AG04450 (cell line): ENCODE measurements around the gene ZDBF2. TPM values are rescaled to one million over a fixed set of nuclear protein-coding genes. Genes with fewer than 3 reads are reported as not detected.
"Not testable (repeated sequence)": the region's sequence is repeated elsewhere in the genome, so short reads cannot be mapped to it uniquely, and the experiment has no call there.

ENCODE experiments used
- CTCF ChIA-PET: fragments of 300-600, 350-600 bp; formaldehyde crosslinking; extraction: SDS; loops from one replicate; lab custom pipeline; 2022; ENCODE audit warnings: antibody characterized with exemption, inconsistent platforms; lab: Charles Lee
- POLR2A ChIA-PET: fragments of 350-600 bp; formaldehyde crosslinking; extraction: SDS; loops from one replicate; lab custom pipeline; 2021; ENCODE audit warnings: antibody characterized with exemption, inconsistent platforms; lab: Yijun Ruan, JAX
- DNase-seq: peaks from one replicate; pipeline ENCODE4 v3.0.0-alpha.2; 2011; ENCODE audit warnings: low read depth, low spot score
- H3K27ac ChIP-seq: one replicate; pipeline ENCODE4 v1.5.1; 2012; ENCODE audit warnings: low read depth, low read length, control low read depth
- H3K27me3 ChIP-seq: one replicate; pipeline ENCODE4 v1.6.0; 2012; ENCODE audit warnings: low read length; ENCODE audit not compliant: control insufficient read depth, insufficient read depth
- H3K4me3 ChIP-seq: 2 replicates; pipeline ENCODE4 v1.5.1; 2011; ENCODE audit warnings: mild to moderate bottlenecking, low read depth, low read length, control low read depth
- H3K9me3 ChIP-seq: 2 replicates; pipeline ENCODE4 v1.5.1; 2012; ENCODE audit warnings: low read length; ENCODE audit not compliant: control insufficient read depth, insufficient read depth
- polyA plus RNA-seq: library from polyadenylated mRNA; depleted of rRNA; stranded (reverse); fragments of >200 nt; gene quantifications from 2 replicates; pipeline ENCODE4 v1.2.3, GENCODE V29; 2011
- TF ChIP-seq, protein P1 (sequence below): IDR thresholded peaks from 2 replicates; pipeline ENCODE4 v1.5.1; 2011; ENCODE audit warnings: low read depth, low read length, control low read depth, inconsistent platforms

ZDBF2 gene
- polyA plus RNA-seq, 1 experiment, result 8.1 TPM

DNA sequence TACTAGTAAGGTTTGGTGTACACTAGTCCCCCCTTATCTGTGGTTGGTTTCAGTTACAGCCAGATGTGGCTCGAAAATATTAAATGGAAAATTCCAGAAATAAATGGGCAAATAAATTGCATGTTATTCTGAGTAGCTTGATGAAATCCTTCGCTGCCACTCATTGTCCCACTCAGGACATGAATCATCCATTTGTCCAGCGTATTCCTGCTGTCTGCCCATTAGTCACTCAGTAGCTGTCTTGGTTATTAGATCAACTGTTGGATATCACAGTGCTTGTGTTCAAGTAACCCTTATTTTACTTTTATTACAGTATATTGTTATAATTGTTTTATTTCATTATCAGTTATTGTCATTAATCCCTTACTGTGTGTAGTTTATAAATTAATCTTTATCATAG, 21.7 kb downstream of the ZDBF2 start:
- H3K9me3 ChIP-seq, result no peaks in the 10 kb centered on the region
- no peak overlapping the region for H3K4me3 ChIP-seq
- H3K27ac ChIP-seq, result no peak overlapping the region
- ChIA-PET POLR2A (no interaction called here), CTCF (no interaction called here)
- no peaks in the 10 kb centered on the region for H3K27me3 ChIP-seq
- TF ChIP-seq, protein P1, sequence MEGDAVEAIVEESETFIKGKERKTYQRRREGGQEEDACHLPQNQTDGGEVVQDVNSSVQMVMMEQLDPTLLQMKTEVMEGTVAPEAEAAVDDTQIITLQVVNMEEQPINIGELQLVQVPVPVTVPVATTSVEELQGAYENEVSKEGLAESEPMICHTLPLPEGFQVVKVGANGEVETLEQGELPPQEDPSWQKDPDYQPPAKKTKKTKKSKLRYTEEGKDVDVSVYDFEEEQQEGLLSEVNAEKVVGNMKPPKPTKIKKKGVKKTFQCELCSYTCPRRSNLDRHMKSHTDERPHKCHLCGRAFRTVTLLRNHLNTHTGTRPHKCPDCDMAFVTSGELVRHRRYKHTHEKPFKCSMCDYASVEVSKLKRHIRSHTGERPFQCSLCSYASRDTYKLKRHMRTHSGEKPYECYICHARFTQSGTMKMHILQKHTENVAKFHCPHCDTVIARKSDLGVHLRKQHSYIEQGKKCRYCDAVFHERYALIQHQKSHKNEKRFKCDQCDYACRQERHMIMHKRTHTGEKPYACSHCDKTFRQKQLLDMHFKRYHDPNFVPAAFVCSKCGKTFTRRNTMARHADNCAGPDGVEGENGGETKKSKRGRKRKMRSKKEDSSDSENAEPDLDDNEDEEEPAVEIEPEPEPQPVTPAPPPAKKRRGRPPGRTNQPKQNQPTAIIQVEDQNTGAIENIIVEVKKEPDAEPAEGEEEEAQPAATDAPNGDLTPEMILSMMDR, result no peak
- DNase-seq, result no peak

DNA sequence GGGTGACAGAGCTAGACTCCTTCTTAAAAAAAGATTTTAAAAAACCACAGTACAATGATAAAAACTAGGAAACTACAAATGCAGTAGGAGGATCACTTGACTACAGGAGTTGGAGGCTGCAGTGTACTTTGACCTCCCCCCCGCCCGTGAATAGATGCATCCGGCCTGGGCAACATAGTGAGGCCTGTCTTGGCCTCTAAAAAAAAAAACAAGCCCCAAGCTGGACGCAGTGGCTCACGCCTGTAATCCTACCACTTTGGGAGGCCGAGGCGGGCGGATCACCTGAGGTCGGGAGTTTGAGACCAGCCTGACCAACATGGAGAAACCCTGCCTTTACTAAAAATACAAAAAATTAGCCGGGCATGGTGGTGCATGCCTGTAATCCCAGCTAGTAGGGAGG, 25.1 kb downstream of the ZDBF2 start:
- DNase-seq, H3K4me3 ChIP-seq, POLR2A ChIA-PET, H3K27ac ChIP-seq, H3K27me3 ChIP-seq, CTCF ChIA-PET, H3K9me3 ChIP-seq: not testable (repeated sequence)

DNA sequence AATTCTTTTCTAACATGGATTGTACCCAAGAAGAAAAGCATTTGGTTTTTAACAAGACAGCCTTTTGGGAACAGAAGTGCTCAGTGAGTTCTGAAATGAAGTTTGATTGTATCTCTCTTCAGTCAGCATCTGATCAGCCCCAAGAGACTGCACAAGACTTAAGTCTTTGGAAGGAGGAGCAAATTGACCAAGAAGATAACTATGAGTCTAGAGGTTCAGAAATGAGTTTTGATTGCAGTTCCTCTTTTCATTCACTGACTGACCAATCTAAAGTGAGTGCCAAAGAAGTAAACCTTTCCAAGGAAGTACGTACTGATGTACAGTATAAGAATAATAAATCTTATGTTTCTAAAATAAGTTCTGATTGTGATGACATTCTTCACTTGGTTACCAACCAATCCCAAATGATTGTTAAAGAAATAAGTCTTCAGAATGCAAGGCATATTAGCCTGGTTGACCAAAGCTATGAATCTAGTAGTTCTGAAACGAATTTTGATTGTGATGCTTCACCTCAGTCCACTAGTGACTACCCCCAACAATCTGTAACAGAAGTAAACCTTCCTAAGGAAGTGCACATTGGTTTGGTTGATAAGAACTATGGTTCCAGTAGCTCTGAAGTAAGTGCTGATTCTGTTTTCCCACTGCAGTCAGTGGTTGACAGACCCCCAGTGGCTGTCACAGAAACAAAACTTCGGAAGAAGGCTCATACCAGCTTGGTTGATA, 31.2 kb downstream of the ZDBF2 start:
- Histone ChIP-seq H3K4me3 (no peak overlapping the region), H3K27ac (no peak overlapping the region), H3K9me3 (no peaks in the 10 kb centered on the region), H3K27me3 (no peaks in the 10 kb centered on the region)
- CTCF ChIA-PET, result no interaction called here
- DNase-seq, result no peak
- POLR2A ChIA-PET, result no interaction called here
- TF ChIP-seq, protein P1, result no peak

DNA sequence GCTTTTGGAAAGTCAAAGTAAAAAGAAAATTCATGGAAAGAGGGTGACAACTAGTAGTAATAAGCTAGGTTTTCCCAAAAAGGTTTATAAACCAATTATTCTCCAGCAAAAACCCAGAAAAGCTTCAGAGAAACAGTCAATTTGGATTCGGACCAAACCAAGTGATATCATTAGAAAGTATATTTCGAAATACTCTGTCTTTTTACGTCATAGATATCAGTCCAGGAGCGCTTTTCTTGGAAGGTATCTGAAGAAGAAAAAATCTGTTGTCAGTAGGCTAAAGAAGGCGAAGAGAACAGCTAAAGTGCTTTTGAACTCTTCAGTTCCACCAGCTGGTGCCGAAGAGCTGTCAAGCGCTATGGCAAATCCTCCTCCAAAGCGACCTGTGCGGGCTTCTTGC, 36.6 kb downstream of the ZDBF2 start:
- H3K9me3 ChIP-seq, result no peaks in the 10 kb centered on the region
- ChIA-PET POLR2A (no interaction called here), CTCF (no interaction called here)
- H3K27me3 ChIP-seq, result no peaks in the 10 kb centered on the region
- TF ChIP-seq, protein P1, result no peak
- DNase-seq, result no peak
- H3K4me3 ChIP-seq, result no peak overlapping the region
- no peak overlapping the region for H3K27ac ChIP-seq

DNA sequence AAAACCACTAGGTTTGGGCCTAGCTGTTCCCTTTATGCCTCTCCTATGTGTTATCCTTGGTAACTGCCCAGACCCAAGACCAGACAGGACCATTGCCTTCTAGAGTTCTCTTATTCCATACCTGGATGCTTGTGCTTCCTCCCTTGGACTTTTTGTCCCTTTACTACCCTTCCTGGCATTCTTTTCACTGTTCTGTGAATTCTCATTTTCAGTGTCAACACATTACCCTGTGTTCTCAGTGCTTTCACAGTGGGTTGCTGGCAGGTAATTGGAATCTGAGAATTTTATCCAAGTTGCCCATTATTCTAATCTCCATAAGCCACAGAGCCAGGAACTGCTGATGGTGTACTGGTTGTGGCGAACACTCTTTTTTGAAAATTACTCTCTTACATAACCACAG, 41.7 kb downstream of the ZDBF2 start:
- TF ChIP-seq, protein P1, result no peak
- no peak for DNase-seq
- POLR2A ChIA-PET, result no interaction called here
- no peaks in the 10 kb centered on the region for H3K27me3 ChIP-seq
- CTCF ChIA-PET, result no interaction called here
- no peak overlapping the region for H3K4me3 ChIP-seq
- no peaks in the 10 kb centered on the region for H3K9me3 ChIP-seq
- H3K27ac ChIP-seq, result no peak overlapping the region
